Measurements from ENCODE around the gene DGCR2. TPM values are rescaled to one million over a fixed set of nuclear protein-coding genes. Genes with fewer than 3 reads are reported as not detected.

The DGCR2 gene
- total and polyA plus RNA-seq, 12 donors, result 24.3 to 70.1 (median 51.9) TPM

GRCh38 chr22:19123936-19124335 lies 1.7 kb upstream of the DGCR2 start:
- no peak overlapping the region for H3K27ac ChIP-seq
- TF ChIP-seq POLR2A (IDR thresholded peaks at IDR 0.05), result no peak
- TF ChIP-seq CTCF (IDR thresholded peaks at IDR 0.05), result no peak
- H3K9me3 ChIP-seq (replicated peaks in 1 of 3), result no peaks in the 10 kb centered on the region
- no peaks in the 10 kb centered on the region for H3K27me3 ChIP-seq
- H3K4me3 ChIP-seq, result no peak overlapping the region
- WGBS, 4 donors, result 89 to 94% (median 93%) methylated on average over 4 of the region's 4 CpGs
- H3K36me3 ChIP-seq (replicated peaks in 1 of 2), result no peaks in the 10 kb centered on the region
- intact Hi-C loops (cut with DNase I), result no loop called here
- no peak for DNase-seq
- H3K4me1 ChIP-seq (replicated peaks in 1 of 2), result peaks cover 9 to 31% of the 10 kb centered on the region in 2 donors

GRCh38 chr22:19122752-19123492 lies 710 bp upstream of the DGCR2 start:
- DNase-seq, result peak in 6 of 7 donors; percentile 38 to 72 (median 58)
- no peak for TF ChIP-seq POLR2A (IDR thresholded peaks at IDR 0.05)
- no peak for TF ChIP-seq CTCF (IDR thresholded peaks at IDR 0.05)

GRCh38 chr22:19121631-19122142 lies 525 bp downstream of the DGCR2 start:
- Histone ChIP-seq H3K4me3 (peak overlapping the region; percentile 37 to 98 (median 68)), H3K4me1 (replicated peaks in 1 of 2) (peaks cover 9 to 47% of the 10 kb centered on the region in 2 donors), H3K27ac (peak overlapping the region; percentile 78 to 99 (median 92)), H3K9me3 (replicated peaks in 1 of 3) (no peaks in the 10 kb centered on the region), H3K36me3 (replicated peaks in 1 of 2) (no peaks in the 10 kb centered on the region), H3K27me3 (no peaks in the 10 kb centered on the region)
- 0% methylated on average over 1 to 47 of the region's 47 CpGs for WGBS, 4 donors
- TF ChIP-seq POLR2A (IDR thresholded peaks at IDR 0.05), result peak; percentile 19 to 53
- TF ChIP-seq CTCF (IDR thresholded peaks at IDR 0.05), result no peak
- intact Hi-C loops (cut with DNase I), result no loop called here
- peak; percentile 62 to 88 (median 78) for DNase-seq

More at GRCh38 chr22:19122752-19123492, 710 bp upstream of the DGCR2 start:
- Histone ChIP-seq H3K4me1 (replicated peaks in 1 of 2) (peaks cover 9 to 37% of the 10 kb centered on the region in 2 donors), H3K27ac (peak overlapping the region in 2 of 5 donors; percentile 62 to 78), H3K36me3 (replicated peaks in 1 of 2) (no peaks in the 10 kb centered on the region), H3K27me3 (no peaks in the 10 kb centered on the region), H3K4me3 (peak overlapping the region in 2 of 4 donors; percentile 34 to 98), H3K9me3 (replicated peaks in 1 of 3) (no peaks in the 10 kb centered on the region)
- intact Hi-C loops (cut with DNase I), result no loop called here
- WGBS, 4 donors, result 18 to 21% (median 20%) methylated on average over 22 to 27 of the region's 27 CpGs

- Histone ChIP-seq H3K9me3 (replicated peaks in 1 of 3) (no peaks in the 10 kb centered on the region), H3K27me3 (no peaks in the 10 kb centered on the region), H3K36me3 (replicated peaks in 1 of 2) (no peaks in the 10 kb centered on the region), H3K4me3 (peak overlapping the region; percentile 37 to 98 (median 68)), H3K27ac (peak overlapping the region in 4 of 5 donors; percentile 91 to 99 (median 94)), H3K4me1 (replicated peaks in 1 of 2) (peaks cover 9 to 47% of the 10 kb centered on the region in 2 donors)
- intact Hi-C loops (cut with DNase I), result no loop called here
- no peak for TF ChIP-seq CTCF (IDR thresholded peaks at IDR 0.05)
- TF ChIP-seq POLR2A (IDR thresholded peaks at IDR 0.05), result peak in 1 of 2 donors; percentile 31
- WGBS, 4 donors, result 13 to 15% (median 14%) methylated on average over 20 to 23 of the region's 23 CpGs
- peak; percentile 39 to 87 (median 71) for DNase-seq
Measured at GRCh38 chr22:19120829-19121630, 1.2 kb downstream of the DGCR2 start.

Data from adrenal gland (tissue), 12 donors.